GM04503 (cell line): ENCODE results near the gene SIRT3.
"Not testable (repeated sequence)": the region's sequence is repeated elsewhere in the genome, so short reads cannot be mapped to it uniquely, and the experiment has no call there.

Experiments
- DNase-seq: peaks from one replicate; pipeline ENCODE4 v3.0.0-alpha.2; 2012; ENCODE audit warnings: low read depth

SIRT3 gene

GRCh38 chr11:203056-203944, 32.8 kb downstream of the SIRT3 start:
- no peak for DNase-seq

GRCh38 chr11:202490-202889, 33.7 kb downstream of the SIRT3 start:
- no peak for DNase-seq

GRCh38 chr11:201966-202365, 34.2 kb downstream of the SIRT3 start:
- no peak for DNase-seq

- no peak for DNase-seq
These were observed 35.7 kb downstream of the SIRT3 start for GRCh38 chr11:200224-201003.

- DNase-seq, result no peak
These were observed 36.4 kb downstream of the SIRT3 start for GRCh38 chr11:199782-200181.

GRCh38 chr11:199004-199581, 37.0 kb downstream of the SIRT3 start:
- DNase-seq, result no peak

GRCh38 chr11:198236-198806, 37.8 kb downstream of the SIRT3 start:
- DNase-seq, result no peak

- no peak for DNase-seq
These were observed 38.4 kb downstream of the SIRT3 start for GRCh38 chr11:197741-198235.

- no peak for DNase-seq
These were observed 39.1 kb downstream of the SIRT3 start for GRCh38 chr11:196786-197731.

GRCh38 chr11:193481-193880, 42.7 kb downstream of the SIRT3 start:
- DNase-seq, result not testable (repeated sequence)

GRCh38 chr11:192674-193128, 43.4 kb downstream of the SIRT3 start, which contains the start of gene SCGB1C1:
SCGB1C1 (plus strand) TSS chr11:193078; CDS start chr11:193100, 22 bp downstream.
- not testable (repeated sequence) for DNase-seq

- DNase-seq, result not testable (repeated sequence)
These were observed 44.4 kb downstream of the SIRT3 start for GRCh38 chr11:191490-192478.

GRCh38 chr11:190546-190945, 45.6 kb downstream of the SIRT3 start:
- not testable (repeated sequence) for DNase-seq

- DNase-seq, result not testable (repeated sequence)
These were observed 46.3 kb downstream of the SIRT3 start for GRCh38 chr11:189843-190311.

GRCh38 chr11:189200-189783, 46.9 kb downstream of the SIRT3 start:
- not testable (repeated sequence) for DNase-seq

- DNase-seq, result not testable (repeated sequence)
These were observed 55.9 kb downstream of the SIRT3 start for GRCh38 chr11:180242-180641.
